ENCODE results near the gene GALM.
"Not testable (repeated sequence)": the region's sequence is repeated elsewhere in the genome, so short reads cannot be mapped to it uniquely, and the experiment has no call there.

Gene GALM

DNA sequence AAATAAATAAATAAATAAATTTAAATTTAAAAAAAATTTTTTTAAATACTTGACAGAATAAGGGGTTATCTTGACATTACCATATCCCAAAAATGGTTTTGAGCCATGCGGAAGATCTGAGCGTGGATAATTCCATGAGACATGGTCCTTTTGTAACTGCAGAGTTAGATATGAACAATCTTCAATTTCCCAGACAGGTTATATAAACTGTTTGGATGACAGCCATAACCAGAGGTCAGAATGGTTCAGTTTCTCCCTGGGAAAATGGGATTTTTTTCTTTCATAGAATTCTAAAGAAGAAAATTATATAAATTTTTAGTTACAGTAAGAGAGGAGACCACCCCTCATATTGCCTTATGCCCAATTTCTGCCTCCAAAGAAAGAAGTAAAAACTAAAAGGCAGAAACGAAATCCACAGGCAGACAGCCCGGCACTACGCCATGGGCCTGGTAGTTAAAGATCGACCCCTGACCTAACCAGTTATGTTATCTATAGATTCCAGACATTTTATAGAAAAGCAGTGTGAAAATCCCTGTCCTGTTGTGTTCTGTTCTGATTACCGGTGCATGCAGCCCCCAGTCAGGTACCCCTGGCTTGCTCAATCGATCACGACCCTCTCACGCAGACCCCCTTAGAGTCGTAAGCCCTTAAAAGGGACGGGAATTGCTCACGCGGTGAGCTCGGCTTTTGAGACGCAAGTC lies 3.0 kb downstream of the GALM start:
- TF ChIP-seq, protein P1, sequence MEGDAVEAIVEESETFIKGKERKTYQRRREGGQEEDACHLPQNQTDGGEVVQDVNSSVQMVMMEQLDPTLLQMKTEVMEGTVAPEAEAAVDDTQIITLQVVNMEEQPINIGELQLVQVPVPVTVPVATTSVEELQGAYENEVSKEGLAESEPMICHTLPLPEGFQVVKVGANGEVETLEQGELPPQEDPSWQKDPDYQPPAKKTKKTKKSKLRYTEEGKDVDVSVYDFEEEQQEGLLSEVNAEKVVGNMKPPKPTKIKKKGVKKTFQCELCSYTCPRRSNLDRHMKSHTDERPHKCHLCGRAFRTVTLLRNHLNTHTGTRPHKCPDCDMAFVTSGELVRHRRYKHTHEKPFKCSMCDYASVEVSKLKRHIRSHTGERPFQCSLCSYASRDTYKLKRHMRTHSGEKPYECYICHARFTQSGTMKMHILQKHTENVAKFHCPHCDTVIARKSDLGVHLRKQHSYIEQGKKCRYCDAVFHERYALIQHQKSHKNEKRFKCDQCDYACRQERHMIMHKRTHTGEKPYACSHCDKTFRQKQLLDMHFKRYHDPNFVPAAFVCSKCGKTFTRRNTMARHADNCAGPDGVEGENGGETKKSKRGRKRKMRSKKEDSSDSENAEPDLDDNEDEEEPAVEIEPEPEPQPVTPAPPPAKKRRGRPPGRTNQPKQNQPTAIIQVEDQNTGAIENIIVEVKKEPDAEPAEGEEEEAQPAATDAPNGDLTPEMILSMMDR (IDR thresholded peaks at IDR 0.05; ENCODE audit: unreplicated experiment in 3 of 3), result no peak
- peaks cover 11% of the 10 kb centered on the region for H3K36me3 Mint-ChIP-seq (ENCODE audit: low read depth)
- H3K9me3 Mint-ChIP-seq, result no peaks in the 10 kb centered on the region
- peaks cover 42% of the 10 kb centered on the region for H3K4me1 Mint-ChIP-seq
- H3K27me3 Mint-ChIP-seq (ENCODE audit: low read depth), result no peaks in the 10 kb centered on the region
- H3K4me3 Mint-ChIP-seq, result peak overlapping the region; percentile 27 to 56 (median 41)
- peak overlapping the region; percentile 16 to 69 (median 63) for H3K27ac Mint-ChIP-seq

DNA sequence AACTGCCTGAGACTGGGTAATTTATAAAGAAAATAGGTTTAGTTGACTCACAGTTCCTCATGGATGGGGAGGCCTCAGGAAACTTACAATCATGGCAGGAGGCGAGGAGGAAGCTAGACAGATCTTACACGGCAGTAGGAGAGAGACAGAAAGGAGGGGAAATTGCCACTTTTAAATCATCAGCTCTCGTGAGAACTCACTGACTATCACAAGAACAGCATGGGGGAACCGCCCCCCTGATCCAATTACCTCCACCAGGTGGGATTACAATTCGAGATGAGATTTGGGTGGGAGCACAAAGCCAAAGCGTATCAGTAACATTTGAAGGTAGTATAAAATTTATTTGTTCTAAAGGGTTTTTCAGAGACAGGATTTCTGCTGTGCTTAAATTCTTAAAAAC lies 5.4 kb downstream of the GALM start:
- TF ChIP-seq, protein P1 (IDR thresholded peaks at IDR 0.05; ENCODE audit: unreplicated experiment in 3 of 3), result no peak
- H3K27me3 Mint-ChIP-seq (ENCODE audit: low read depth), result no peaks in the 10 kb centered on the region
- H3K4me1 Mint-ChIP-seq, result peaks cover 33% of the 10 kb centered on the region
- H3K9me3 Mint-ChIP-seq, result no peaks in the 10 kb centered on the region
- peaks cover 18% of the 10 kb centered on the region for H3K36me3 Mint-ChIP-seq (ENCODE audit: low read depth)
- H3K4me3 Mint-ChIP-seq, result no peak overlapping the region
- H3K27ac Mint-ChIP-seq, result peak overlapping the region; percentile 29 to 74 (median 46)

DNA sequence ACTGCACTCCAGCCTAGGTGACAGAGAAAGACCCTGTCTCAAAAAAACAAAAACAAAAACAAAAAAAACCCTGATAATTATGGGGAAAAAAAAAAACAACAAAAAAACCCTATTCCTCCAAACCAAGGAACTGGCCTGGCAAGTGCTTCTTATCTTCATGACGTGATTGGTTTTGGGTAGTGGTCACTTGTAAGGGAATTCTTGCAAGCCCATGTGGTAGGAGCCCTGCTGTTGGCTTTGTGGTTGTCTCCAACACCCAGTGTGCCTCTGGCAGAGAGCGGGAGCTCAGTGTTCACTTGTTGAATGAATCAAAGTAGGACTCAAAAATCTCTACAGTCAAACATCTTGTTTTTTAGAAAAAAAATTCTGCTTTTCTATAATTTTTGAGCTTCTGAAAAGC lies 6.0 kb downstream of the GALM start:
- Mint-ChIP-seq H3K4me1 (peaks cover 26% of the 10 kb centered on the region), H3K4me3 (no peak overlapping the region), H3K27me3 (ENCODE audit: low read depth) (no peaks in the 10 kb centered on the region), H3K9me3 (no peaks in the 10 kb centered on the region), H3K27ac (peak overlapping the region in 1 of 3 experiments; percentile 27), H3K36me3 (ENCODE audit: low read depth) (peaks cover 22% of the 10 kb centered on the region)
- TF ChIP-seq, protein P1 (IDR thresholded peaks at IDR 0.05; ENCODE audit: unreplicated experiment in 3 of 3), result no peak

DNA sequence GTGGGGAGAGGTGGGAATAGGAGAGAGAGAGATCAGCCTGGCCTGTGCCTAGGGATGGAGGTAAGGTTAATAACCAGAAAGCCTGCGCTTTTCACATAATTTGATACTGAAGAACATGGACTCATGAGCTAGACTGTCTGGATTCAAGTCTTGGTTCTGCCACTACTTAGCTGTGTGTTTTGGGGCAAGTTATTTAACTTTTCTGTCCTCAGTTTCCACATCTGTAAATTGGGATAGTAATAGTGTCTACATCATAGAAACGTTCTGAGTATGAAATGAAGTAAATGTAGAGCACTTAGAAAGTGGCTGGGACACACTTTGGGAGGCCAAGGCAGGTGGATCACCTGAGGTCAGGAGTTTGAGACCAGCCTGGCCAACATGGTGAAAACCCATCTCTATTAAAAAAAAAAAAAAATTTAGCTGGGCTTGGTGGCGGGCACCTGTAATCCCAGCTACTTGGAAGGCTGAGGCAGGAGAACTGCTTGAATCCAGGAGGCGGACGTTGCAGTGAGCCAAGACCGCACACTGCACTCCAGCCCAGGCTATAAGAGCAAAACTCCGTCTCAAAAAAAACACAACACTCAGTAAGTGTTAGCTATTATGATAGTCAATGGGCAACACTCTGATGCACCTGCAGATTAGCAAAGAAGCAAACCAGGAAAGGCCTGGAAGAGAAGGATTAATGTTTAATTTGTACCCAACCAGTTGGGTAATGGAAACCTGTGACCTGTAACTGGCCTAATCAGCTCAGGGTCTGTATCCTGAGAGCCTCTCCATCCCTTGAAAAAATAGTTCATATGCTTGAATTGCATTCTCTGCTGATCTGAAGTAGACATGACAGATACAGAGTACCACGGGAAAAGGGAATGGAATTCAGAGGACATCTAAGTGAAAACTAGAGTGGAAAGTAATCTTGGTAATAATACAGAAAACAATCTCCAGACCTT lies 6.8 kb downstream of the GALM start:
- H3K27me3 Mint-ChIP-seq (ENCODE audit: low read depth), result no peaks in the 10 kb centered on the region
- H3K4me1 Mint-ChIP-seq, result peaks cover 20% of the 10 kb centered on the region
- peak overlapping the region in 2 of 3 experiments; percentile 73 to 85 for H3K27ac Mint-ChIP-seq

DNA sequence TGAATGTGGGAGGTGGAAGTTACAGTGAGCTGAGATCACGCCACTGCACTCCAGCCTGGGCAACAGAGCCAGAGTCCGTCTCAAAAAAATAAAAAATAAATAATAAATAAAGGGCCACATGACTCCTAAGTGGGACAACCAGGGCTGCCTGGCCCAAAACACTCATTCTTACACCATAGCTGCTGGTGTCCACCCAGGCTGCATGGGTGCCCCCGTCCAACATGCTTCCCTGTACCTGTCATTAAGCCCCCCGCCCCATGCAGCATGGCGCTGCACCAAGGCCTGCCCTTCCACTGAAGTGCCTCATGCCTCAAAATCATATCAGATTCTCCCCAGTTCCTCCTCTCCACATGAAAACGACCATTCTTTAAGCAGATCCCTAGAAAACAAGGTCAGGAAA lies 10.8 kb downstream of the GALM start:
- Mint-ChIP-seq H3K4me3 (no peak overlapping the region), H3K36me3 (ENCODE audit: low read depth) (peaks cover 54% of the 10 kb centered on the region), H3K9me3 (no peaks in the 10 kb centered on the region), H3K4me1 (no peaks in the 10 kb centered on the region), H3K27ac (no peak overlapping the region), H3K27me3 (ENCODE audit: low read depth) (no peaks in the 10 kb centered on the region)
- TF ChIP-seq, protein P1 (IDR thresholded peaks at IDR 0.05; ENCODE audit: unreplicated experiment in 3 of 3), result no peak

More for the DNA sequence above, 6.8 kb downstream of the GALM start:
- H3K4me3 Mint-ChIP-seq, result no peak overlapping the region
- peaks cover 29% of the 10 kb centered on the region for H3K36me3 Mint-ChIP-seq (ENCODE audit: low read depth)
- no peaks in the 10 kb centered on the region for H3K9me3 Mint-ChIP-seq
- TF ChIP-seq, protein P1 (IDR thresholded peaks at IDR 0.05; ENCODE audit: unreplicated experiment in 3 of 3), result no peak

DNA sequence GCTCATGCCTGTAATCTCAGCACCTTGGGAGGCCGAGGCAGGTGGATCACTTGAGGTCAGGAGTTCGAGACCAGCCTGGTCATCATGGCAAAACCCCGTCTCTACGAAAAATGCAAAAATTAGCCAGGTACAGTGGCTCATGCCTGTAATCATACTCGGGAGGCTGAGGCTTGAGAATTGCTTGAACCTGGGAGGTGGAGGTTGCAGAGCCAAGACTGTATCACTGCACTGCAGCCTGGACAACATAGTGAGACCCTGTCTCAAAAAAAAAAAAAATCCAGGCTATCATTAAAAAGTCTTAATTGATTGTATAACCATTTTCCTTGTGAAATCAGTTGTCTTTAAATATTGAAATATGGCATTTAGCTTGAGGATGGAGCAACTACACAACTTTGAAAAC lies 15.0 kb downstream of the GALM start:
- not testable (repeated sequence) for H3K27ac Mint-ChIP-seq; H3K9me3 Mint-ChIP-seq; H3K4me1 Mint-ChIP-seq; H3K4me3 Mint-ChIP-seq; H3K27me3 Mint-ChIP-seq (ENCODE audit: low read depth)
- H3K36me3 Mint-ChIP-seq (ENCODE audit: low read depth), result peaks cover 77% of the 10 kb centered on the region

Measured in nephron (organoid).